Measurements from ENCODE around the gene DPP10. TPM values are rescaled to one million over a fixed set of nuclear protein-coding genes. Genes with fewer than 3 reads are reported as not detected.

The DPP10 gene
- total RNA-seq, 2 experiments from 2014 or later = not detected

- Mint-ChIP-seq H3K27me3 (no peaks in the 10 kb centered on the region), H3K27ac (no peak overlapping the region), H3K4me3 (no peak overlapping the region), H3K9me3 (peaks cover 4% of the 10 kb centered on the region), H3K36me3 (no peaks in the 10 kb centered on the region), H3K4me1 (no peaks in the 10 kb centered on the region)
- no peak for DNase-seq
- ATAC-seq (ENCODE audit: low read depth) = no peak
- POLR2A ChIA-PET = no interaction called here
Measured at GRCh38 chr2:115208493-115209164, 766.2 kb downstream of the DPP10 start.

DNA sequence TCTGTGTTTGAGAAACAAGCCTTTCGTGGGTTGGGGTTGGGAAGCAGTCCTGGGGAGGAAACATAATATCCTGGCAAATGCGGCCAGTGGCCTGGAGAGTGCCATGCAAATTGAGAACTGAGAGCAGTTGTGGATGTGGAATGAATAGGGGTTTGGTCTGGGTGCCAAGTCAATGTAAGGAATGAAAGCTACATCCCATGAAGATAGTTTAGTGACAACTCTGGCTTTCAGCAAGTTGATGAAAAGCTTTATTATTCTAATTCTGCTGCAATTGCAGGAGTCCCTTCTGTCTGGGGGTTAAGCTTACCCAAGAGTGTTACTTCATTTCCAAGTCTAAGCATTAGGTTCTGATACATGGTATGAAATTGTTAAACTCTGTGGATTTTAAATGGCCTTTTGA lies 771.6 kb downstream of the DPP10 start:
- H3K4me3 Mint-ChIP-seq = no peak overlapping the region
- H3K27ac Mint-ChIP-seq = no peak overlapping the region
- peaks cover 4% of the 10 kb centered on the region for H3K9me3 Mint-ChIP-seq
- POLR2A ChIA-PET = no interaction called here
- H3K27me3 Mint-ChIP-seq = no peaks in the 10 kb centered on the region
- H3K4me1 Mint-ChIP-seq = no peaks in the 10 kb centered on the region
- DNase-seq = no peak
- H3K36me3 Mint-ChIP-seq = no peaks in the 10 kb centered on the region
- ATAC-seq (ENCODE audit: low read depth) = no peak

DNA sequence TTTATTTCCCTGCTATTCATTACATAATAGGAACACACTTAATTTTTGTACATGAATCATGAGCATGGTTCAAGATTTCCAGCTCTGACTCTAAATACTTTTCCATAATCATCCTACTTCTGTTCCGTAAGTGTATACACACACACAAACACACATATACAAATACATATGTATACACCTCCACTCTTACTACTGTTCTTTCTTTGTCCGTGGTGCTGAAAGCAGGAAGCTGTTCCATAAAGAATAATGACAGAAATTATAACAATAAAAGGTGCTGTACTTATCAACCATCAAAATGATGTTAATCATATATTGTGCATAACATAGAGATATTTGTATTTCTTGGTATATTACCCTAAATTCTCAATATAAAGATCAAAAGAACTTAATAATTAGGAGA lies 776.9 kb downstream of the DPP10 start:
- Mint-ChIP-seq H3K4me1 (no peaks in the 10 kb centered on the region), H3K27me3 (no peaks in the 10 kb centered on the region), H3K4me3 (no peak overlapping the region), H3K27ac (no peak overlapping the region), H3K36me3 (no peaks in the 10 kb centered on the region), H3K9me3 (peaks cover 4% of the 10 kb centered on the region)
- DNase-seq (no peak), ATAC-seq (ENCODE audit: low read depth) (no peak)
- POLR2A ChIA-PET = no interaction called here

GRCh38 chr2:115234186-115234585 lies 791.7 kb downstream of the DPP10 start:
- Mint-ChIP-seq H3K9me3 (peaks cover 1% of the 10 kb centered on the region), H3K27me3 (no peaks in the 10 kb centered on the region), H3K4me3 (no peak overlapping the region), H3K36me3 (no peaks in the 10 kb centered on the region), H3K27ac (no peak overlapping the region), H3K4me1 (no peaks in the 10 kb centered on the region)
- DNase-seq = no peak
- POLR2A ChIA-PET = no interaction called here
- no peak for ATAC-seq (ENCODE audit: low read depth)

GRCh38 chr2:115234737-115235136 lies 792.3 kb downstream of the DPP10 start:
- DNase-seq (no peak), ATAC-seq (ENCODE audit: low read depth) (no peak)
- Mint-ChIP-seq H3K4me1 (no peaks in the 10 kb centered on the region), H3K36me3 (no peaks in the 10 kb centered on the region), H3K27me3 (no peaks in the 10 kb centered on the region), H3K27ac (no peak overlapping the region), H3K9me3 (peaks cover 1% of the 10 kb centered on the region), H3K4me3 (no peak overlapping the region)
- POLR2A ChIA-PET = no interaction called here

GRCh38 chr2:115248066-115248465 lies 805.6 kb downstream of the DPP10 start:
- ATAC-seq (ENCODE audit: low read depth) (no peak), DNase-seq (no peak)
- Mint-ChIP-seq H3K4me3 (no peak overlapping the region), H3K27ac (no peak overlapping the region), H3K9me3 (peaks cover 2% of the 10 kb centered on the region), H3K36me3 (no peaks in the 10 kb centered on the region), H3K4me1 (no peaks in the 10 kb centered on the region), H3K27me3 (no peaks in the 10 kb centered on the region)
- POLR2A ChIA-PET = no interaction called here

DNA sequence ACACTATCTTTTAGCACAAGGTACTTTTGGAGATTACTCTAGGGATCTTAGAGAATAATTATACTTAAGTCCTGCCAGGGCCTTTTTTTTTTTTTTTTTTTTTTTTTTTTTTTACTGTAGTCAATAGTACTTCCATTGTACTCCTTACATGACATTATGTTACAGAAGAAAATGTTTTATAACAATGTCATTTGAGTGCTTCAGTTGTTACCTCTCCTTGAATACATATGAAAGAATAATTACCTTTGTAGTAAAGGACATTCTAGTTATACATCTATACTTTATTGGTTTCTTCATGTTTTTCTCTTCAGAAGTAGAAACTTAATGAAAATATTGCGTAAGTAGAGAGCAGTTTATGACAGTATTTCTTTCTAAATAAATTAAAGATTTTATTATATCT lies 834.9 kb downstream of the DPP10 start:
- POLR2A ChIA-PET = no interaction called here
- no peak overlapping the region for H3K4me3 Mint-ChIP-seq
- H3K9me3 Mint-ChIP-seq = peaks cover 2% of the 10 kb centered on the region
- no peak overlapping the region for H3K27ac Mint-ChIP-seq
- H3K4me1 Mint-ChIP-seq = no peaks in the 10 kb centered on the region
- no peaks in the 10 kb centered on the region for H3K36me3 Mint-ChIP-seq
- DNase-seq = no peak
- no peaks in the 10 kb centered on the region for H3K27me3 Mint-ChIP-seq
- no peak for ATAC-seq (ENCODE audit: low read depth)

GRCh38 chr2:115285416-115285815 lies 843.0 kb downstream of the DPP10 start:
- no peak for ATAC-seq (ENCODE audit: low read depth)
- no peaks in the 10 kb centered on the region for H3K36me3 Mint-ChIP-seq
- H3K4me3 Mint-ChIP-seq = no peak overlapping the region
- peaks cover 1% of the 10 kb centered on the region for H3K9me3 Mint-ChIP-seq
- no peak overlapping the region for H3K27ac Mint-ChIP-seq
- POLR2A ChIA-PET = no interaction called here
- H3K27me3 Mint-ChIP-seq = no peaks in the 10 kb centered on the region
- no peak for DNase-seq
- no peaks in the 10 kb centered on the region for H3K4me1 Mint-ChIP-seq

DNA sequence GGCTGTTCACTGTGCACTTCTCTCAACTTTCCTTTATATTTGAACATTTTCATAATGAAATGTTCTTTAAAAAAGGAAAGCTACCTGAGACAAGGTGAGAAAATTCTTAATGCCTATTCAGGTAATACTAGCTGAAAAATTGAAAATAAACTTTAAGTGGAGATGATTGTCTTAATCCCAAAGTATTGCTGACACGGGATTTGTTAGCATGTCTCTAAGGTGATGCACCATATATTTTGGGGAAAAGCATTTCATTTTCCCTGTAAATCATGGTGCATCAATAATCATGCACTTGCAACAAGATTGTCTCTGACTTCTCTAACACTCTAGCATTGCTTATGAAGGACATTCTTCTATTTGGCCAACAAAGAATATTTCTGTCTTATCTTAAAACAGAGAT lies 848.0 kb downstream of the DPP10 start:
- peaks cover 1% of the 10 kb centered on the region for H3K9me3 Mint-ChIP-seq
- no peak for DNase-seq
- H3K4me3 Mint-ChIP-seq = no peak overlapping the region
- H3K4me1 Mint-ChIP-seq = no peaks in the 10 kb centered on the region
- no peak for ATAC-seq (ENCODE audit: low read depth)
- H3K27me3 Mint-ChIP-seq = no peaks in the 10 kb centered on the region
- POLR2A ChIA-PET = no interaction called here
- H3K27ac Mint-ChIP-seq = no peak overlapping the region
- no peaks in the 10 kb centered on the region for H3K36me3 Mint-ChIP-seq

DNA sequence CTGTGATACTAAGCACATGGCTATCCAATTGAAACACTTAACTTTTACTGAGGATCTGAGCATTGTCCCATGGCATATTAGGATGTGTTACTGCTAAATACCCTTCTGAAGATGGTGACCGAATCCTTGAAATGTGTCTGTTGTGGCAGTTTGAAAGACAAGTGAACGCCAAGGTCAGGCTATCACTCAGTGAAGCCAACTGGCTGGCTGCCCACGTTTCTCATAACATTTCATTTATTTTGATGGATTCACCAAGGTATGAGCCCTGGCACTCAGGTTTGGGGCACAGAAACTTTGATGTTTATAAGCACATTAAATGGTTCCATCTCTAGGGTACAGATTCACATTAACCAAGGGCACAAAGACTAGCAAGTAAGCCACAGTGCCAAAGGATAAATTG lies 850.3 kb downstream of the DPP10 start:
- Mint-ChIP-seq H3K27me3 (no peaks in the 10 kb centered on the region), H3K27ac (no peak overlapping the region), H3K4me1 (no peaks in the 10 kb centered on the region), H3K4me3 (no peak overlapping the region), H3K9me3 (peaks cover 1% of the 10 kb centered on the region), H3K36me3 (no peaks in the 10 kb centered on the region)
- ATAC-seq (ENCODE audit: low read depth) (no peak), DNase-seq (no peak)
- POLR2A ChIA-PET = no interaction called here

DNA sequence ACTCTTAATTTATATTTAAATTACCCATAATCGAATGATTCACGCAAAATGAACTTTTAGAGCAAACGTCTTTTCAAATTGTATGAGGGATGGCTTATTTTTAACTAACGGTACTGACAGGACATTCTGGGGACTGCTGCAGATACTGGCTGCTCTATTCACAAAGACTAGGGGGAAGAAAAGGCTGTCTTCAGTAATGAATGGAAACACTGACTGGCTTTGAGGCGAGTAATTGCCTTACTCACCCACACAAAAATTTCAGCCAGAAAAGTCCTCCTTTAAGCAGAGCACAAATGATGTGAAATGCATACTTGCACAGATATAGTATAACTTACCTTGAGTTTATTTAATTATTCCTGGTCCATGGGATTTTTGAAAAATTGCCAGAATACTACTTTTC lies 852.6 kb downstream of the DPP10 start:
- ATAC-seq (ENCODE audit: low read depth) (no peak), DNase-seq (no peak)
- Mint-ChIP-seq H3K4me3 (no peak overlapping the region), H3K9me3 (peaks cover 2% of the 10 kb centered on the region), H3K27ac (no peak overlapping the region), H3K36me3 (no peaks in the 10 kb centered on the region), H3K4me1 (no peaks in the 10 kb centered on the region), H3K27me3 (no peaks in the 10 kb centered on the region)
- POLR2A ChIA-PET = no interaction called here

DNA sequence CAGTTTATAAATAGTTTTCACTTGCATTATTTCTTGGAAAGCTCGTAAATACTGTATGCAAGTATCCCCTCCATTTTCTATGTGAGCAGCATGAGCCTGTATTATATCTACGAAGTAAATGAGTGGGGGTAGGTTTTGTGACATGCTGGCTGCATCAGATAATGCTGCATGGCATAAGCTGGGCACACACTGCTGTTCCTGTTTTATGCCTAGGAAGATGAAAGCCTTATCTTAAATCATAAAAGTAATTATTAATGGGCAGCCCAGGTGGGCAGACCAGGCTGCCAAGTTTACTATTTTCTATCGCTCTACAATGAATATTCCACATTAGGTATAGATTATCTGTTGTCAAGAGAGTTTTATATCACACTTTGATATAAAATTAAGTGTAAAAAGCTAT lies 854.6 kb downstream of the DPP10 start:
- ATAC-seq (ENCODE audit: low read depth) (no peak), DNase-seq (no peak)
- no peaks in the 10 kb centered on the region for H3K4me1 Mint-ChIP-seq
- H3K36me3 Mint-ChIP-seq = no peaks in the 10 kb centered on the region
- no peak overlapping the region for H3K4me3 Mint-ChIP-seq
- no peaks in the 10 kb centered on the region for H3K27me3 Mint-ChIP-seq
- POLR2A ChIA-PET = no interaction called here
- H3K27ac Mint-ChIP-seq = no peak overlapping the region
- peaks cover 4% of the 10 kb centered on the region for H3K9me3 Mint-ChIP-seq

- H3K4me3 Mint-ChIP-seq = no peak overlapping the region
- H3K27ac Mint-ChIP-seq = no peak overlapping the region
- no peaks in the 10 kb centered on the region for H3K27me3 Mint-ChIP-seq
- ATAC-seq (ENCODE audit: low read depth) (no peak), DNase-seq (no peak)
- H3K36me3 Mint-ChIP-seq = no peaks in the 10 kb centered on the region
- POLR2A ChIA-PET = no interaction called here
- H3K9me3 Mint-ChIP-seq = peaks cover 4% of the 10 kb centered on the region
- H3K4me1 Mint-ChIP-seq = no peaks in the 10 kb centered on the region
Measured at GRCh38 chr2:115299199-115299598, 856.8 kb downstream of the DPP10 start.

DNA sequence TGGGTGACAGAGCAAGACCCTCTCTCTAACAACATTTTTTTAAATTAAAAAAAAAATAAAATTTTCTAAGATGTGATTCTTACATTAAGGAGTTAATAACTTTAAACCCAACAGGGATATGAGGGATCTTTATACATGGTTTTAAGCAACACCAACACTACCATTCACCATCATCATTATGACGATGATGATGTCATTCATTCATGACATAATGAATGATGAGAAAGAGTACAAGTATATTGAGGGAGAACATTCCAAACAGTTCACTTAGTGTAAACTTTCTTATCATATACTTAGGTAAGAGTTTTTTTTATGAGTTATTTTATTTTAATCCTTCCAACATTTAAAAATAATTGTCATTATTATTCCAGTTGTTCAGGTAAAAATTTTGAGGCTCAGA lies 863.3 kb downstream of the DPP10 start:
- H3K27ac Mint-ChIP-seq = no peak overlapping the region

DNA sequence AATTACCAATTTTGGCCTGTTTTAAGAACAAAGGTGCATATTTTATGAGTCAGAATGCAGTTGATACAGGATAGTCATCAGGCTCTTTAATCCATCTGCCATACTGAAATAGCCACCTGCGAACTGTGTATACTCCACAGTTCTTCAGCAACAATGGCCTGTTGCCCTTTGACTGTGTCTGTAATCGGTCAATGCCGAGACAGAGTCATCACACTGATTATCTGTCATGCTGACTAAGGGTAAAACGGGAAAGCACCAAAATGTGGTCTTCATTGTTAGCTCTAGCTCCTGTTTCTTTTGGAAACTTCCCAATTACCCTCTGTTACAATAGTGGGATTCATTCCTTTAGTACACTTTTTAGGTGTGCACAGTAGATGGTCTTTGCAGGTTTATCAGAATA lies 871.7 kb downstream of the DPP10 start:
- Mint-ChIP-seq H3K27ac (no peak overlapping the region), H3K9me3 (peaks cover 1% of the 10 kb centered on the region), H3K36me3 (no peaks in the 10 kb centered on the region)

More for the DNA sequence above, 863.3 kb downstream of the DPP10 start:
- H3K9me3 Mint-ChIP-seq = peaks cover 7% of the 10 kb centered on the region
- DNase-seq = no peak
- H3K36me3 Mint-ChIP-seq = no peaks in the 10 kb centered on the region
- no peak for ATAC-seq (ENCODE audit: low read depth)
- no peaks in the 10 kb centered on the region for H3K27me3 Mint-ChIP-seq
- no peak overlapping the region for H3K4me3 Mint-ChIP-seq
- POLR2A ChIA-PET = no interaction called here
- no peaks in the 10 kb centered on the region for H3K4me1 Mint-ChIP-seq

More for the DNA sequence above, 871.7 kb downstream of the DPP10 start:
- POLR2A ChIA-PET = no interaction called here
- Mint-ChIP-seq H3K4me1 (no peaks in the 10 kb centered on the region), H3K27me3 (no peaks in the 10 kb centered on the region), H3K4me3 (no peak overlapping the region)
- DNase-seq (no peak), ATAC-seq (ENCODE audit: low read depth) (no peak)

All from activated naive CD8-positive, alpha-beta T cell treated with anti-CD3 and anti-CD28 coated beads, Interleukin-2, amount 10 ng/mL, durations not matched to agents 7 days and 5 days (primary cell).